Central memory CD8-positive, alpha-beta T cell (primary cell): ENCODE data around the gene SELENOS.
A peak's percentile ranks its signal among the peaks of the same experiment; 100 is the strongest.

Experiments used
- ATAC-seq: fragments of 150-1000 bp; cut with Tn5 transposase; replicated peaks from 2 replicates; pipeline ENCODE4 v1.10.0; 2022; ENCODE audit warnings: mild to moderate bottlenecking, moderate FRiP score, moderate number of reproducible peaks; ENCODE audit not compliant: poor library complexity, severe bottlenecking; ENCODE audit errors: extremely low read depth
- DNase-seq, 2 donors: peaks; one replicate each; pipeline ENCODE4 v3.0.0; 2021; ENCODE audit warnings: low spot score in 2 of 2
- H3K27ac Mint-ChIP-seq: one replicate; pipeline ENCODE4 v1.8.0; 2022; ENCODE audit warnings: low read depth, mild to moderate bottlenecking, moderate library complexity, mixed read lengths
- H3K27me3 Mint-ChIP-seq: one replicate; pipeline ENCODE4 v1.8.0; 2022; ENCODE audit warnings: mixed read lengths
- H3K36me3 Mint-ChIP-seq: one replicate; pipeline ENCODE4 v1.8.0; 2022; ENCODE audit warnings: mild to moderate bottlenecking, moderate library complexity, mixed read lengths; ENCODE audit not compliant: insufficient read depth
- H3K4me1 Mint-ChIP-seq: one replicate; pipeline ENCODE4 v1.8.0; 2022; ENCODE audit warnings: mixed read lengths
- H3K4me3 Mint-ChIP-seq: one replicate; pipeline ENCODE4 v1.8.0; 2022; ENCODE audit warnings: mild to moderate bottlenecking, moderate library complexity, mixed read lengths
- H3K9me3 Mint-ChIP-seq: one replicate; pipeline ENCODE4 v1.8.0; 2022; ENCODE audit warnings: mixed read lengths

The SELENOS gene

GRCh38 chr15:101264911-101265641, 12.2 kb downstream of the SELENOS start:
- no peak overlapping the region for H3K27ac Mint-ChIP-seq
- no peaks in the 10 kb centered on the region for H3K9me3 Mint-ChIP-seq
- H3K4me3 Mint-ChIP-seq, result no peak overlapping the region
- peaks cover 6% of the 10 kb centered on the region for H3K27me3 Mint-ChIP-seq
- ATAC-seq (no peak), DNase-seq (no peak)
- H3K36me3 Mint-ChIP-seq, result peaks cover 12% of the 10 kb centered on the region
- H3K4me1 Mint-ChIP-seq, result peaks cover 8% of the 10 kb centered on the region

- Mint-ChIP-seq H3K4me3 (no peak overlapping the region), H3K9me3 (no peaks in the 10 kb centered on the region), H3K36me3 (peaks cover 5% of the 10 kb centered on the region), H3K4me1 (peaks cover 6% of the 10 kb centered on the region), H3K27me3 (peaks cover 17% of the 10 kb centered on the region), H3K27ac (no peak overlapping the region)
- no peak for ATAC-seq
- no peak for DNase-seq
Observed at GRCh38 chr15:101264011-101264410, 13.3 kb downstream of the SELENOS start.

DNA sequence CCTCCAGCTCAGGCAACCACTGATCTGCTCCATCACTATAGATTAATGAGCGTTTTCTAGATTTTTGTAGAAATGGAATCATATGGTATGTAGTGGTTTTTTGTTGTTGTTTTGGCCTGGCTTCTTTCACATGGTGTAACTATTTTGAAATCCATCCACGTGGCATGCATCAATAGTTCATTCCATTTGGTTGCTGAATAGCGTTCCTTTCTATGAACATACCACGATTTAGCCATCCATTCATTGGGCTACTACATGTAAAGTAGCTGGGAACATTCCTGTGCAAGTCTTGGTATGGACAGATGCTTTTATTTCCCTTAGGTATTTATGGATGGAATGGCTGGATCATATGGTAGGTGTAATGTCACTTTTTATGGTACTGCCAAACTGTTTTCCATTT, 14.7 kb downstream of the SELENOS start:
- H3K27ac Mint-ChIP-seq, result no peak overlapping the region
- peaks cover 5% of the 10 kb centered on the region for H3K4me1 Mint-ChIP-seq

DNA sequence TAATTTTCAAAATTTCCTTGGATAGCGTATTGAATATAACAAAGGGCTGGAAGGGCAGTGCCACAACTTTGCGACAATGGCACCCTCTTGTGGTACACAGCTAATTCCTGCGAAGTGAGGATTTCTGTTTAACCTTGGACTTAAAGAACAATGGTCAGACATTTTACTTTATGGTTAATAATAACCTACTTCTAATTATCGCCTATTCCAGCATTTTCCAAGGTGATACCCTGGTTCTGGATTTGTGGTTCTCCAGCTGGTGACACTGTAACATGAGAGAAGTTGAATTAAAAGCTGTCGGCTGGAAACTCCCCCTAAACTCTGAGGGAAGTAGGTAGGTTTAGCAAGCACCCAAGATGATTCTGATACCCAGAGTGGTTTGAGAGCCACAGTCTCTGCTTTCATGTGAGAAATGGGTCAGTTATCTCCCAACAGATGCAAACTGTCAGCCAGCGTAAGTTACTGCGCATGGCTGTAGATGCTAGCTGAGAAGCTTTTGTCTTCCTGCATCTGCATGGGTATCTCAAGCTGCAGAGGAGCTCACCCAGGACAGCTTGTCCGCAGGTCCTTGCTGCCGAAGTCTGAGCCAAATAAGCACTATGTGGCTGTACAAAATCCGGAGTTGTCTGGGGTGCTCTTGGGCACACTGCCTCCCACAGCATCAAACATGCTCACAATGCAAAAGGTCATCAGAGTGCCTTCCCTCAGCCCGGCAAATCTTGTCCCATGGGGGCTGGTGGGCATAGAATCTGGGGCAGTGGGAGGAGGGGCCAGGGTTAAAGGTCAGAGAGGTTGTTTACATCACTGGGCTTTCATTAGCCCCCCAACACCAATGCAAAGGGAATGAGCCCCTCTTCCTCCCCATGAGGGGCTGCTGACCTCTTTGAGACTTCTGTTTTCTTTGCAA, 18.8 kb downstream of the SELENOS start:
- Mint-ChIP-seq H3K27ac (no peak overlapping the region), H3K4me1 (peaks cover 5% of the 10 kb centered on the region), H3K27me3 (peaks cover 26% of the 10 kb centered on the region), H3K9me3 (no peaks in the 10 kb centered on the region), H3K36me3 (peaks cover 4% of the 10 kb centered on the region), H3K4me3 (no peak overlapping the region)
- peak; percentile 60 for ATAC-seq
- DNase-seq, result peak in 1 of 2 donors; percentile 22

More for the DNA sequence above, 14.7 kb downstream of the SELENOS start:
- no peak overlapping the region for H3K4me3 Mint-ChIP-seq
- no peak for ATAC-seq
- peaks cover 9% of the 10 kb centered on the region for H3K36me3 Mint-ChIP-seq
- no peak for DNase-seq
- H3K27me3 Mint-ChIP-seq, result peaks cover 26% of the 10 kb centered on the region
- no peaks in the 10 kb centered on the region for H3K9me3 Mint-ChIP-seq

DNA sequence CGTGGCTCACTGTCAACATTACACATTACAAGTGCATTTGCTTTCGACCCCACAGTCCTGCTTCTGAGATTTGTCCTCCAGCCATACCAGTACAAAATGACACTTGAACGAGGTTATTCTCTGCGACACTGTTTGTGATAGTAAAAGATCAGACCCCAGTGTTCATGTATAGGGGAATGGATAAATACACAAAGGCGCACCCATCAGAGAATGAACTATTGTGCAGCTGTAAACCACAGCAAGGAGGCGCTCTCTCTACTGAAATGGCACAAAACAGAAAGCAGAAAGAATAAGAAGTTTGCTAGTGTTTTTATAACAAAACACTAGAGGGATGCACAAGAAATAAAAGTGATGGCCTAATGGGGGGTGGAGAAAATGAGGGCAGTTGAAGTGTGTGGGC, 20.5 kb downstream of the SELENOS start:
- H3K27me3 Mint-ChIP-seq, result peaks cover 26% of the 10 kb centered on the region
- H3K9me3 Mint-ChIP-seq, result no peaks in the 10 kb centered on the region
- H3K4me3 Mint-ChIP-seq, result no peak overlapping the region
- peaks cover 7% of the 10 kb centered on the region for H3K36me3 Mint-ChIP-seq
- H3K4me1 Mint-ChIP-seq, result peaks cover 12% of the 10 kb centered on the region
- ATAC-seq (no peak), DNase-seq (no peak)
- H3K27ac Mint-ChIP-seq, result no peak overlapping the region

DNA sequence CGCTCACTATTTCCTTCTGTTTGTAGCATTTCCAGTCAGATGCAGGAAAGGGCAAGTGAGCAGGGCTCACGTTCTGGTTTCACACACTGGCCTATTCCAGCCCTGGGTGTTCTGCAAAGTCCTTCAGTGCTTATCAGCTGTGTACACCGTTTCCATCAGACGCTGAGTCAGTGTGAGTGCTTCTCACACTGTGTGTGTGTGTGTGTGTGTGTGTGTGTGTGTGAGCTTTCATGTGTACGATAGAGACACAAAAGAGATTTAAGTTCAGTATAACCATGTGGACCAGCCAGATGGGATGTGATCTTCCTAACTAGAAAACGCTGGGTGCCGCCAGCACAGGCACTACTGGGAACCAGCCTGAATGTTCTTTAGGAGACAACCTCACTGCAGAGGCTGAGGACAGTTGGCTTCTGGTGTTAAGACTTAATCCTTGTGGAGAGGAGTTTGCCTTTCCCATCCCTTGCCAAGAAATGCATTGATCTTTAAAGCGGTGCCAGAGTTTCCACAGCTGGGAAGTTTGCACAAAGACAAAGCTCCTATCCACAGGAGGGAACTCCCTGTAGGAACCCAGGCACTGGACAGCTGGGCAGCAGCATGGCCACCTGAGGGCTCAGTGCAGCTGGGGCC, 21.6 kb downstream of the SELENOS start:
- Mint-ChIP-seq H3K9me3 (no peaks in the 10 kb centered on the region), H3K27ac (no peak overlapping the region)
- ATAC-seq, result no peak

DNA sequence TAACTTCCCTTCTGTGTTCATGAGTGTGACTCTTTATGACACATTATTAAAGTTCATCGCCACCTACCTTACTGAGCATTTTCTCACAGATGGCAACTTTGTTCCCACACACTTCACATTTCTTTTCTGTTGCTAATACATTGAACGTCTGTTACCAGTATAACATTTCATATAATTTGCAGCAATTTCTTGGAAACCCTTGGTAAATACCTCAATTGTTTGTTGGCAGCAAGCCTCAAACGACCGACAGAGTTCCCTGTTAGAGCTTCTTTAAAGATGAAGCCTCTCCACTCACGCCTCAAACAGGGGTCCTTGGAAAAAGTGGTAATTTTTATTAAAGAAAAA, 22.3 kb downstream of the SELENOS start:
- ATAC-seq (no peak), DNase-seq (no peak)
- Mint-ChIP-seq H3K36me3 (peaks cover 18% of the 10 kb centered on the region), H3K4me3 (no peak overlapping the region), H3K27me3 (peaks cover 19% of the 10 kb centered on the region), H3K27ac (no peak overlapping the region), H3K9me3 (no peaks in the 10 kb centered on the region), H3K4me1 (peaks cover 19% of the 10 kb centered on the region)

More for the DNA sequence above, 21.6 kb downstream of the SELENOS start:
- no peak for DNase-seq
- Mint-ChIP-seq H3K36me3 (peaks cover 11% of the 10 kb centered on the region), H3K4me3 (no peak overlapping the region), H3K27me3 (peaks cover 26% of the 10 kb centered on the region), H3K4me1 (peaks cover 12% of the 10 kb centered on the region)

DNA sequence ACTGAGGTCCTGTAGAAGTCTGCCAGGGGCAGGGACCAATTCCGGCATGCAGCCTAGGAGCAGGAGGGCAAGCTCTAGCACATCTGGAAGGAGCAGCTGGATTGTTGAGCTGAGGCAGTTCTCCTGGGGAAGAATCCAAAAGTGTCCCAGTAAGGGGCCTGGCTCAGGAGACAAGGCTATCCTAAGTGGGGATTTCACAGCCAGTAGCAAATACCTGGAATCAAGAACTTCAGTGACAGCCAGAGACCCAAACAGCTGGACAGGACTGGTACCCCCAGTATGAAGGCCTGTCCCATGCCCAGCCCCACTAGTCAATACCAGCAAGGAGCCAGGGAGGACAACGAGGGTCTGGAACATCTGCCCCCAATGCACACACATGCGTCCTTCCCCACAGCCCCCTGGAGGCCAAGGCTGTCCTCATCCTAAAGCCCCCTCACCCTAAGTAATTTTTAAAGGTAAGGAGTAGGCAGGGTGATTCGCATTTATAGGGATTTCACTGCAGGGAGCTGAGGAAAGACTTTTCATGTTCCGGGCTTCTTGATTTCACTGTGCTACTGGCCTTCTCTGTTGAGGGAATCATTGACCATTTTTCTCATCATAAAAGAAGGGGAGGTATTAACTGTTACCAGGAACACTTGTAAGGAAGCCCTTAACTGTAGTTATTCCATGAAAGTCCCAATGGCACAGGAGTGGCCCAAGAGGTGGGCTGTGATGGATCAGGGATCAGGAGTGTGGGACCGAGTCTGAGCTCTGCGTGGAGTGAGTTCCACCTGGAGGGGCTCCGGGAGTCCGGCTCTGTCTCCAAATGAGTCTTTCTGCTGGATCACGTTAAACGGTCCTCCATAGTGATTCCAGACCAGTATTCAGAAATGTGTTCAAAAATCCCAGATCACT, 22.9 kb downstream of the SELENOS start:
- Mint-ChIP-seq H3K4me1 (peaks cover 24% of the 10 kb centered on the region), H3K4me3 (no peak overlapping the region), H3K27ac (no peak overlapping the region), H3K9me3 (no peaks in the 10 kb centered on the region), H3K27me3 (peaks cover 13% of the 10 kb centered on the region), H3K36me3 (peaks cover 18% of the 10 kb centered on the region)
- ATAC-seq (no peak), DNase-seq (no peak)

- DNase-seq (no peak), ATAC-seq (no peak)
- Mint-ChIP-seq H3K27ac (peak overlapping the region; percentile 80), H3K36me3 (peaks cover 15% of the 10 kb centered on the region), H3K4me3 (peak overlapping the region; percentile 97), H3K9me3 (no peaks in the 10 kb centered on the region), H3K4me1 (peaks cover 29% of the 10 kb centered on the region), H3K27me3 (no peaks in the 10 kb centered on the region)
Observed at GRCh38 chr15:101252836-101253235, 24.4 kb downstream of the SELENOS start.

GRCh38 chr15:101251830-101252820, 25.2 kb downstream of the SELENOS start, which contains the start of gene CHSY1:
TSS of gene CHSY1 (minus strand) at chr15:101252048. CDS start at chr15:101251456, 592 bp downstream.
- ATAC-seq, result peak; percentile 70
- Mint-ChIP-seq H3K9me3 (no peaks in the 10 kb centered on the region), H3K36me3 (peaks cover 15% of the 10 kb centered on the region), H3K27ac (peak within 1 kb of the TSS; percentile 80), H3K27me3 (no peaks in the 10 kb centered on the region), H3K4me3 (peak within 1 kb of the TSS; percentile 97), H3K4me1 (peaks cover 36% of the 10 kb centered on the region)
- DNase-seq, result peak; percentile 76 to 78
